H1 (cell line): ENCODE measurements around the gene BPIFB3. TPM values are rescaled to one million over a fixed set of nuclear protein-coding genes. Genes with fewer than 3 reads are reported as not detected.

Experiments
- CBX8 ChIP-seq: fragments of 300-800, 300-1000 bp; sonication (generic); IDR thresholded peaks from 2 replicates; pipeline ENCODE4 v1.7.1; 2016; ENCODE audit warnings: low read depth, low read length, borderline replicate concordance
- polyA plus RNA-seq, 7 experiments: library from polyadenylated mRNA; depleted of rRNA in 3 of 7; stranded (reverse) in 5 of 7; unstranded in 2 of 7; fragments of >200 nt in 5 of 7; fragments of 200-250 nt in 2 of 7; gene quantifications; 1 replicate in 5 of 7; 2 replicates in 1 of 7; 4 replicates in 1 of 7; pipeline versions ENCODE4 v1.2.1 to v1.2.3, GENCODE V29; 2011 to 2013; ENCODE audit warnings: missing spikeins in 2 of 7, mixed read lengths in 2 of 7
- total RNA-seq: library from RNA; stranded (reverse); fragmentation: NEBNext Ultra II Directional; extraction: Animal tissue kit (Norgen Biotek cat#: 25700); gene quantifications from 2 replicates; pipeline ENCODE4 v1.2.1, GENCODE V29; 2021

BPIFB3 gene
- total and polyA plus RNA-seq, 2 of the 8 experiments (the other 6 are each of a cell fraction or from before 2014, with no cell fraction given): not detected

- no peak for TF ChIP-seq CBX8
Observed at GRCh38 chr20:33018169-33018931, 35.4 kb upstream of the BPIFB3 start (continued).
